Stimulated activated CD8-positive, alpha-beta memory T cell treated with anti-CD3 and anti-CD28 coated beads, Interleukin-4, amount 100 ng/mL, for 1 hour (primary cell): Measurements from ENCODE around the gene USF2.

Experiments used
- DNase-seq, 2 donors: peaks; one replicate each; pipeline ENCODE4 v3.0.0-alpha.2; 2020; ENCODE audit warnings: low read depth in 2 of 2, low spot score in 1 of 2

The USF2 gene

DNA sequence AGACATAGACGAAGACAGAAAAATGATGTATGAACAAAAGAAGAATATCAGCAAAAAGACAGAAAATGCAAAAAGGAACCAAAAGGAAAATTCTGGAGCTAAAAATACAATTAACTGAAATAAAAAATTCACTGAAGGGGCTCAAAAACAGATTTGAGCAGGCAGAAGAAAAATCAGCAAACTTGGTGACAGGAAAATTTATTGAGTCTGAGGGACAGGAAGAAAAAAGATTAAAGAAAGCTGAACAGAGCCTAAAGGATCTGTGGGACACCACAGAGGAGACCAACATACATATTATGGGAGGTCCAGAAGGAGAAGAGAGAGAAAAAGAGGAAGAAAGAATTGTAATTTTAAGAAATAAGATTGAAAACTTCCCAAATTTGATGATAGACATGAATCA is 27.3 kb upstream of the USF2 start:
- DNase-seq: no peak

DNA sequence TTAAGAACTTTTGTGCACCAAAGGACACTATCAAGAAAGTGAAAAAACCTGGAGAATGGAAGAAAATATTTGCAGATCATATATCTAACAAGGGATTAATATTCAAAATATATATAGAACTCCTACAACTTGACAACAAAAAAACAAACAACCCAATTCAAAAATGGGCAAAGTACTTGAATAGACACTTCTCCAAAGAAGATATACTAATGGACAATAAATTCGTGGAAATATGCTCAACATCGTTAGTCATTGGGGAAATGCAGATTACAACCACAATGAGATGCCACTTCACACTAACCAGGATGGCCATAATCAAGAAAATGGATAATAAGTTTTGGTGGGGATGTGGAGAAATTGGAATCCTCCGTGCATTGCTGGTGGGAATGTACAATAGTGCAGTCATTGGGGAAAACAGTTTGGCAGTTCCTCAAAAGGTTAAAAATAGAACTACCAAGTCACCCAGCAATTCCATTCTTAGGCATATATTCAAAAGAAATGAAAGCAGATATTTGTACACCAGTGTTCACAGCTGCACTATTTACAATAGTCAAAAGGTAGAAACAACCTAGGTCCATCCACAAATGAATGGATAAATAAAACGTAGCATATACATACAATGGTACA is 22.2 kb upstream of the USF2 start:
- no peak for DNase-seq

DNA sequence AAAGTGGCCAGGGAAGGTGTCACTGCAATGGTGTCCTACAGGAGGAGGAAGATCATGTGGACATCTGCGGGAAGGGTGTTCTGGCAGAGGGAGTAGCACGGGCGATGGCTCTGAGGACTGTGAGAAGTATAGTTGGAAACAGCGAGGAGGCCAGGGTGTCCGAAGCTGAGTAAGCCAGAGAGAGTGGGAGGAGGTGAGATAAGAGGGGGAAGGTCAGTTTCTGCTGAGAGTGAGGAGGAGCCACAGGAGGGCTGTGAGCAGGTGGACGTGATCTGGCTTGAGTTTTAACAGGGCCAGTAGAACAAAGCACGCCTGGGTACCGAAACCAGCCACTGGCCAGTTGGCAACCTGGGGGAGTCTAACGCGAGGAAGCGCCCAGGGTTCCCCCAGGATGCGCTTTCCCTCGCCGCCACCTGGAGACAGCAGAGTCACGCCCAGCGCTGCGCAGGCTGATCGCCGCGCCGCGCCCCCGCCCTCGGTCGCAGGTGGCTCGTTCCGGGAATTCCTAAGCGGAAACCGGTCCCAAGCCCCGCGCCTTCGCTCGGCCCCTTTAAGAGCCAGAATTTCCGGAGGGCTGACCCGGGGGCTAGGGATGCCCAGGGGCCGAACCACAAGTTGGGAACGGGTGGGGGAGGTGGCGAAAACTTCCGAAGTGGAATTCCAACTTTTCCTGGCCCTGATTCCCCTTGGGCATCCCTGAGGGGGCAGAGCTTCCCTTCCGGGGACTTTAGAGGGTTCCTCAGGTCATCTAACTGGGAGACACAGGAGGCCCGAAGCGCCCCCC is 21.0 kb upstream of the USF2 start:
- peak in 1 of 2 donors; percentile 30 for DNase-seq

DNA sequence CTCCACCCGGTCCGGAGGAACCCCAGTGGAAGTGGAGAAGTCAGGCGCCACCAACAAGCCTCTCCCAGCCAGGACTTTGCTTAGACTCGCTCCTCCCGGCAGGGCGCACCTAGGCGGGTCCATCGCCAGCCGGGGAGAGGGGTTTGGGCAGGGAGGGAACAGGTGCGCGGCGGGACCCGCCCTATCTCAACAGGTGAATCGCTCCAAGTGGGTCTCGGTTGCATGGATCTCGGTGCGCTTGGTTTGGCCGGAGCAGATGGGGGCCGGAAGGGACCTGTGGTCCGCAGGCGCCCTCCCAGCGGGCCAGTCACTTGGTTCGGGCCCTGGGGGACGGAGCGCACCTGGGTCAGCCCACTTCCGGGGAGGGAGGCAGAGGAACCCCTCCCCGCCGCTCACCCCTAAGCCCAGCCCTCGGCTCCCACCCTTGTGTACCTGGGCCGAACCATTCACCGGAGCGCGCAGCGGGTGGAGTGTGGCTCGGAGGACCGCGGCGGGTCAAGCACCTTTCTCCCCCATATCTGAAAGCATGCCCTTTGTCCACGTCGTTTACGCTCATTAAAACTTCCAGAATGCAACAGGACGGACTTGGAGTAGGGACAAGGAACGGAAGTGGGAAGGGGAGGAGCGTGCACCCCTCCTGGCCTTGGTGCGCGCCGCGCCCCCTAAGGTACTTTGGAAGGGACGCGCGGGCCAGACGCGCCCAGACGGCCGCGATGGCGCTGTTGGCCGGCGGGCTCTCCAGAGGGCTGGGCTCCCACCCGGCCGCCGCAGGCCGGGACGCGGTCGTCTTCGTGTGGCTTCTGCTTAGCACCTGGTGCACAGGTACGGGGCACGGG is 20.2 kb upstream of the USF2 start, which contains the start of gene LSR:
TSS of gene LSR (plus strand) at position 693 of the 836 bp plus-strand sequence. CDS start at position 714, 21 bp downstream.
- DNase-seq: peak in 1 of 2 donors; percentile 62

DNA sequence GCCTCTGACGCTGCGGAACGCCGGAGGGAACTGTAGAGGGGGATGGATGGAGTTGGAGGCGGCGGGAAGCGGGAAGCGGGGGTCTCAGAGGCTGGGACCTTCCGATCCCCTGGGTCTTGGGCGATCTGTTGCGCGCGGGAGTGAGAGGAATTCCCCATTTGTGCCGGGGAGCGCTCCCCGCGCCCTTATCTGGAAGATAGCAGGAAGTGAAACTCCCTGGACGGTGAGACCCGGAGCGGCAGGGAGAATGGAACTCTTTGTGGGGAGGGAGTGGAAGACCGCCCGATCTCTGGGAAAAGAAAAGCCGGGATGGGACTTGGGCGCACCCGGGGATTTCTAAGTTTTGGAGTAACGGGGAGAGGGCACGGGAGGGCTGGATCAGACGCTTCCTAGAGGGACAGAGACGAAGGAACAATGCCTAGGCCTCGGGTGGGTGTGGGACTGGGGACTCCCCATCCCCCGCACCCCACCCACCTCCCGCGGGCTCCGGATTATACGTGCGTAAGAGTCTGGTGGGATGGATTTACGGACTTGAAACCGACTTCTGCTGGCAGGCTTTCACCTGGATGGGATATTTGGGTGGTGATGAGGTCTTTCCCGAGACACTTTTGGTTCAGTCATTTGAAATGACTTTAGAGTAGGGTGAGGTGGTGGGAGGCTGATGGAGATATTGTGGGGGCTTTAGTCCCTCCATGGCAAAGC is 19.5 kb upstream of the USF2 start:
- no peak for DNase-seq

DNA sequence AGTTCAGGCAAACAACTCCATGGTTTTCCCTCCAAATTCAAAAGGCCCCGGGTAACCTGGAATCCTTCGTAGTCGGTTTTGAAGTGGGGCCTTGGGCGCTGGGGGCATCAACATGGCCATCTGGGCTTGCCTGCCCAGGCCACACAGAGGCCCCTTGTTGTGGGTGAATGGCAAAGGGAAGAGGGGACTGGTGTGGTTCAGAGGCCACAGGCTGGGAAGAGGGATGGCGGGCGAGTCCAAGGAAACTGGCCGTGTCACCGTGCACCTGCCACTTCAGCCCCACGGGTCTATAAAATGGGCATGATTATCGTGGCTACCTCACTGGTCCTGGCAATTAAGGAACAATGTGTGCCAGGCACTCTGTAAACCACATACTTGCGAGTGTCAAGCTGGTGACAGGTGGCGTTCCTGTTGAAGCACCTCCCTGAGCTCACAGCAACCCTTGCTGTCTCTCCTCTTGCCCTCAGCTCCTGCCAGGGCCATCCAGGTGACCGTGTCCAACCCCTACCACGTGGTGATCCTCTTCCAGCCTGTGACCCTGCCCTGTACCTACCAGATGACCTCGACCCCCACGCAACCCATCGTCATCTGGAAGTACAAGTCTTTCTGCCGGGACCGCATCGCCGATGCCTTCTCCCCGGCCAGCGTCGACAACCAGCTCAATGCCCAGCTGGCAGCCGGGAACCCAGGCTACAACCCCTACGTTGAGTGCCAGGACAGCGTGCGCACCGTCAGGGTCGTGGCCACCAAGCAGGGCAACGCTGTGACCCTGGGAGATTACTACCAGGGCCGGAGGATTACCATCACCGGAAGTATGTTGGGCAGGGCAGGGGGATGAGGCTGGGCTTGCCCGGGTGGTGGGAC is 18.7 kb upstream of the USF2 start:
- no peak for DNase-seq

DNA sequence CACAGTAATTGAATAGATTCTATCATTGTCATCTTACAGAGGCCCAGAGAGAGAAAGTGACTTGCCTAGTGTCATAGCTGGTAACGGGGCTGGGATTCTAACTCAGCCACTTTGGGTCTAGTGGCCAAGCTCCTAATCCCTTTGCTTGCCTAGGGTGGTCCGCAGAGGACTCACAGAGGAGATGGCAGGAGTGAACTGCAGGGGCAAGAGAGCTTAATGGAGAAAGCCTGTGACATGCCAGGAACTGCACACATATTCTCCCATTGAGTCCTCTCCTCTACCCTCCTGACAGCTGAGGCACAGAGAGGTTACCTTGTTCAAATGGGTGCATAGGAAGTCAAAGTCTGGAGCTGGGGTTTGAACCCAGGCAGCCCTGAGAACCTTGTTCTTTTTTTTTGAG is 17.3 kb upstream of the USF2 start:
- no peak for DNase-seq

DNA sequence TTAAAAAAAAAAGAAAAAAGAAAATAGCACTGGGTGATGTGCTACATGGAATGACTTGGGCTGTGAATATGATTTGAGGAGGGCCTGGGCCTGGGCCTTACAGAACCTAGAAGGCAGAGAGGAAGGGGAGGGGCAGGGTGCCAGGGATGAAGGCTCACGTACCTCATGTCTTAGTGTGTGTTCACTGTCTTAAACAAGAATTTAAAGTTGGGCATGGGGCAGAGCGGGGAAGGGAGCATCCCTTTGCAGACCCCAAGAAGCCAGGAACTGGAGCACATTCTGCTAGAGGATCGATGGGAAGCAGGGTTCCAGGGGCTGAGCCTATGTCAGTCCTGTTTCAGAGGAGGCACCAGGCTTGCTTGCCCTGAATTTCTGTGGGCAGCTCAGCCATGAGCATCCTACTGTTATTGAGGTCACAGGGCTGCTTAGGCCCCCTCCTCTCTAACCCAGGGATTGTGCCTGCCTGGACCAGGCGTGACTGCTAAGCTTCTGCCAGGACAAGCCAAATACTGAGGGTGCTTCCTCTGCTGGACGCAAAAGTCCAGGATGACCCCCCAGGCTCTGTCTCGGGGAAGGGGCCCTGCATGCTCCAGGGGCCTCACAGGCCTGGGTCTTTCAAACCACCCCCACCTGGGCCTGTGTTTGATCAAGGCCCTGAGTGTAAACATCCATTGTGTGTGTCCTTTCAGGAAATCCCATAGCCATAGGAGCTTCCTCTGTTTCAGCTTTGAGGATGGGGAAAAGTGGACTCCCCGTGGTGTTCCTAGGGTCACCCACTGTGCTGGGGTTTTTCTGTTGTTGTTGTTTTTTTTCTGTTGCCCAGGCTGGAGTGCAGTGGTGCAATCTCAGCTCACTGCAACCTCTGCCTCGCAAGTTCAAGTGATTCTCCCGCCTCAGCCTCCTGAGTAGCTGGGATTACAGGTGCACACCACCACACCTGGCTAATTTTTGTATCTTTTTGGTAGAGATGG is 15.2 kb upstream of the USF2 start:
- DNase-seq: no peak

DNA sequence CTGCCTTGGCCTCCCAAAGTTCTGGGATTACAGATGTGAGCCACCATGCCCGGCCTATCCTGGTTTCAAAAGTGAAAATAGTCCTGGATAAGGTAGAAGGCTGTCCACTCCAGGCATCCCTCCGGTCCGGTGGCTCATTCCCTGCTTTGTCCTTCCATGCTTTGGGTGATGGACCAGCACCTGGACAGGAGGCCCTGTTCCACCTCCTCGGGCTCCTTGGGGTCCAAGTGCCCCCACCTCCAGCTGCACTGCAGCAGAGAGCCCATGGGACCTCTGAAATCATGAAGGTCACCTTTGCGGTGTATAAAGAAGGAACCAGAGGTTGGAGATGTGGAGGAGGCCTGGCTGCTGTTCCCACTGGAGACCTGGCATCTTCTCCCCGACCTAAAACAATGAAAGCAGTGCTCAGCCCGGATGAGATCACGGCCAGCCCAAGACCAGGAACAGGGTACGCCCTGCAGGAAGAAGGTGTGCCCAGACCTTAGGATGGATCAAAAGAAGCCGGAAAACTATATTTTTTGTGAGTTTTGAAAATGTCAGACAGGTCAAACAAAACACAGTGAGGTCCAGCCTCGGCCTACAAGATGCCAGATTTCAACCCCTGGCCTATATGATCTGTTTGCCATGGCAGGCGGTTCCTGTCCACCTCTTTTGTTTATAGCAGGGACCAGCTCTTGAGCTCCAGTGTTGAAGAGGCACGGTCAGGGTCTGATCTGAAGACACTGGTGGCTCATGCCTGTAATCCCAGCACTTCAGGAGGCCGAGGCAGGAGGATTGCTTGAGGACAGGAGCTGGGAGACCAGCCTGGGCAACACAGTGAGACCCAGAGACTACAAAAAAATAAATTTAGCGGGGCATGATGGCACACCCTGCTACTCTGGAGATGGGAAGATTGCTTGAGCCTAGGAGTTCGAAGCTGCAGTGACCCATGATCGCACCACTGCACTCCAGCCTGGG is 14.1 kb upstream of the USF2 start:
- no peak for DNase-seq

DNA sequence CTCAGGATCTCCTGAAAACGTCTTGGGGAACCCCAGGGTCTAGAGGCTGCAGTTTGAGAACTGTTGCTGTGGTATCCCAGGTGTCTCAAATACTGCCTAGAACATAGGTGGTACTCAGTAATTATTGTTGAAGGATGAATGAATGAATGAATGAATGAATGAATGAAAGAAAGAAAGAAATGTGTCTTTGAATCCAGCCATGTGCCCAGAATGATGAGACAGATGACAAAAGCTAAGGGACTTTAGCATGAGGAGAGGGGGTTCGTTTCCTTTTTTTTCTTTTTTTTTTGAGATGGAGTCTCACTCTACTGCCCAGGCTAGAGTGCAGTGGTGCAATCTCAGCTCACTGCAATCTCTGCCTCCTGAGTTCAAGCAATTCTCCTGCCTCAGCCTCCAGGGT is 12.2 kb upstream of the USF2 start:
- DNase-seq: no peak

DNA sequence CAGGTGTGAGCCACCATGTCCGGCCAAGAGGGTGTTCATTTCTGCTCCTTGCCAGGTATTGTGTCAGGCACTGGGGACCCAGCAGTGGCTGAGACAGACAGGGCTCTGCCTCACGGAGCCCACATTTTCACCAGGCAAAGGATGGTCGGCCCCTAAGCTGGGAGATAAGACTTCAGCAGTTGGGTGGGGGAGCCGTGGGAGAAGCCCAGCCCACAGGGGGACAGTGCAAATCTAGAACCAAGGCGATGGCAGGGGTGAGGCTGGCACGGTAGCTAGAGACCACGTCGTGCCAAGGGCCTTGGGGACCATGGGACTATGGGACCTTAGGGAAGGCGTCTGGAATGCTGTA is 11.7 kb upstream of the USF2 start:
- no peak for DNase-seq

DNA sequence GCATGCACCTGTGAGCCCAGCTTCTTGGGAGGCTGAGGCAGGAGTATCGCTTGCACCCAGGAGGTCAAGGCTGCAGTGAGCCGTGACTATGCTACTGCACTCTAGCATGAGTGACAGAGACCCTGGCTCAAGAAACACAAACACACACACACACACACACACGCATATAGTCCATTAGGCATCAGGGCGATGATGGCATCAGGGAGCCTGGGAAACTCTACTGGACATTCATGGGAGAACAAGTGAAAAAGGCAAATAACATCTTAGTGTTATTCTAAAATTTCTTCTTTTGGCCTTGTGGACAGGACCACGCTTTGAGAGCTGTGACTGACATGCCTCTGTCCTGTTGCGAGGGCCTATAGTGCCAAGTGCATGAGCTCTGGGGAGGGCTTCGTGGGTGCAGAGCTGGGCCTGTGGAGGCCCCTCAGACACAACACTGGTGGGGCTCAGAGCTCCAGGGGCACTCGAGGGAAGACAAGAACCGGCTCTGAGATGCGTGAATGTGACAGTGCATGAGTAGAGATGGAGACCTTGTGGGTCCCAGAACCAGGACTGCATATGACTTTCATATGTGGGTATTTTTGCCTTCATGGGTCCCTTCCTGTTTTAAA is 8.0 kb upstream of the USF2 start:
- no peak for DNase-seq

DNA sequence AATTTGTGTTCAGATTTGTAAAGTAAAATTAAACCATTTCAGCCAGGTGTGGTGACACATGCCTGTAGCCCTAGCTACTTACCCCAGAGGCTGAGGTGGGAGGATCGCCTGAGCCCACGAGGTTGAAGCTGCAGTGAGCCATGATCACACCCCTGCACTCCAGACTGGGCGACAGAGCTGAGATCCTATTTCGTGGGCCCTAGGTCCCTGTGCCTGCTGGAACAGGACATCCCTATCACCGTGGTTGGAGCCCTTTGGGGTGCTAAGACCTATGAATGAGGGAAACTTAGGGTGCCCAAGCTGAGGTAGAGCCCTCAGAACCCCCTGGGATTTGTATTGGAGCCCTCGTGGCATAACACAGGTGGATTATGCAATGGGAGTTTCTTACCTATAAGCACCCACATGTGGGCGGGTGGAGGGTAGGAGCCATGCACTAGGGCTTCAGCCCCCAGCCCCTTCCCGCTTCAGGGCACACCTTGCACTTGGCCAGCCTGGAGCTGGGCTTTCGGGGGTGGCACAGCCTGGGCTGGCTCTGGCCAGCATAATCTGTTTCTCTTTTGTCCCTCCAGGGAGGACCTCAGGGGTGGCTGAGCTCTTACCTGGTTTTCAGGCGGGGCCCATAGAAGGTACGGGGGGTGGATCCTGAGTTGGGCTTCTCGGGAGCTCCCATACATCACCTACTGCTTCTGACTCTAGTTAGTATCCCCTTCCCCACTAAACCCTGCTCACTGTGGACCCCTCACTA is 7.2 kb upstream of the USF2 start:
- no peak for DNase-seq

DNA sequence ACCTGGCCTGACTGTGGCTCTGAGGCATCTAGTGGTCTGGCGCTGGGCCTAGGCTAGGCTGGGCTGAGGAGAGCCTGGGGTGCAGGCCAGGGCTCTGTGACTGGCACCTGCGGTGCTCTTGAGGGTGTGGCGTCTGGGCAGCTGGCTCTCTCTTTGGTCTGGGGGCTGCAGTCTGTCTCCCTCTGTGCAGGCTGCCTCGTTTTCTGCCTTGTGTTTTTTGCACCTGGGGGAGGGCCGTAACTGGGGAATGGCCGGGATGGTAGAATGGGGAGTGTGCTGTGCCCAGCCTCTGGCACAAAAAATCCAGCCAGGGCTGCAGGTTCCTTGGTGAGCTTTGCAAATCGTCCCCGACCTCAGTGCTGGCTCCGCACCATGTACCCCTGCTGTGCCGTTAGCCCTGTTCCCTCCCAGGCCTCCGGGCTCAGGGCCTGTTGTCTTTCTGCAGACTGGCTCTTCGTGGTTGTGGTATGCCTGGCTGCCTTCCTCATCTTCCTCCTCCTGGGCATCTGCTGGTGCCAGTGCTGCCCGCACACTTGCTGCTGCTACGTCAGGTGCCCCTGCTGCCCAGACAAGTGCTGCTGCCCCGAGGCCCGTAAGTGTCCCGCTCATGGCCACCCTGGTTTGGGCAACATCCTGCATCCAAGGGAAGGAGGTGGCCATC is 6.5 kb upstream of the USF2 start:
- no peak for DNase-seq

DNA sequence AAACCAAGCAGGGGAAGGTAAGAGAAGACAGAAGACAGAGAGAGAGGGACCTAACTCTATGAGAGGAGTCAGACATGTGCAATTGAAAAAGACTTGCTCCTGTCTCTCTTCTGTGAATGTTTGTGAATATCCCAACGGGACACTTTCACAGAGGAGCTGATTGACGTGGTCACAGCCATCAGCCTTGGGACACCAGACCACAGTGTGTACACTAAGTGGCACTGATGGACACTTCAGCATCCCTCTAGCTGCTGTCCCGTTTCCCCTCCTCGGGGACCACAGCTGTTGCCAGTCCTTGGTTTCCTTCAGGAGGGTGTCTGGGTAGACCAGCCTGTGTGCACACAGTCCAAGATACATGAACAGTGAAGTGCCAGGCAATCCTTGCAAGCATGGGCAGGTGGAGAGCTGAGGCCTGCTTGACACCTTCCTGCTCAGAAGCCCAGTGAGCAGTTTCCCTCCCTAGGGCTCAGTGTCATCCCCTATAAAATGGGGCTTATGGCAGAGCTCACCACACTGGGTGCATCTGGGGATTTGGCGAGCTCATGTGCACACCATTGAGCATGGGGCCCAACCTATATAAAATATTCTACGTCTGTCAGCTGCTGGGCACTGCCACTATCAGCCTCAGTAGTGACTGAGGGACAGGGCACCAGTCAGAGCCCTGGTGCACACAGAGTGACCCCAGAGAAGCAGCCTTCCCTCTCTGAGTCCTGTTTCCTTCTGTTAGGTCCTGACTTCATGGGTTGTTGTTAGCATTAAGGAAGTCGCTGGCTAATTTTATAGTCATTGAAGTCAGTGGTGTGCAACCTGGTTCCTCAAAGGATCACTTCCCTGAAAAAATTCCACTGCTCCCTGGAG is 4.3 kb upstream of the USF2 start:
- DNase-seq: no peak
